AG04450 (cell line): Measurements from ENCODE around the gene GAB1. TPM values are rescaled to one million over a fixed set of nuclear protein-coding genes. Genes with fewer than 3 reads are reported as not detected.

Experiments used
- CTCF ChIA-PET: fragments of 300-600, 350-600 bp; formaldehyde crosslinking; extraction: SDS; loops from one replicate; lab custom pipeline; 2022; ENCODE audit warnings: antibody characterized with exemption, inconsistent platforms; lab: Charles Lee
- POLR2A ChIA-PET: fragments of 350-600 bp; formaldehyde crosslinking; extraction: SDS; loops from one replicate; lab custom pipeline; 2021; ENCODE audit warnings: antibody characterized with exemption, inconsistent platforms; lab: Yijun Ruan, JAX
- DNase-seq: peaks from one replicate; pipeline ENCODE4 v3.0.0-alpha.2; 2011; ENCODE audit warnings: low read depth, low spot score
- H3K27ac ChIP-seq: one replicate; pipeline ENCODE4 v1.5.1; 2012; ENCODE audit warnings: low read depth, low read length, control low read depth
- H3K27me3 ChIP-seq: one replicate; pipeline ENCODE4 v1.6.0; 2012; ENCODE audit warnings: low read length; ENCODE audit not compliant: control insufficient read depth, insufficient read depth
- H3K4me3 ChIP-seq: 2 replicates; pipeline ENCODE4 v1.5.1; 2011; ENCODE audit warnings: mild to moderate bottlenecking, low read depth, low read length, control low read depth
- H3K9me3 ChIP-seq: 2 replicates; pipeline ENCODE4 v1.5.1; 2012; ENCODE audit warnings: low read length; ENCODE audit not compliant: control insufficient read depth, insufficient read depth
- polyA plus RNA-seq: library from polyadenylated mRNA; depleted of rRNA; stranded (reverse); fragments of >200 nt; gene quantifications from 2 replicates; pipeline ENCODE4 v1.2.3, GENCODE V29; 2011
- TF ChIP-seq, protein P1 (sequence below): IDR thresholded peaks from 2 replicates; pipeline ENCODE4 v1.5.1; 2011; ENCODE audit warnings: low read depth, low read length, control low read depth, inconsistent platforms

The GAB1 gene
- polyA plus RNA-seq, 1 experiment, result 13.8 TPM

DNA sequence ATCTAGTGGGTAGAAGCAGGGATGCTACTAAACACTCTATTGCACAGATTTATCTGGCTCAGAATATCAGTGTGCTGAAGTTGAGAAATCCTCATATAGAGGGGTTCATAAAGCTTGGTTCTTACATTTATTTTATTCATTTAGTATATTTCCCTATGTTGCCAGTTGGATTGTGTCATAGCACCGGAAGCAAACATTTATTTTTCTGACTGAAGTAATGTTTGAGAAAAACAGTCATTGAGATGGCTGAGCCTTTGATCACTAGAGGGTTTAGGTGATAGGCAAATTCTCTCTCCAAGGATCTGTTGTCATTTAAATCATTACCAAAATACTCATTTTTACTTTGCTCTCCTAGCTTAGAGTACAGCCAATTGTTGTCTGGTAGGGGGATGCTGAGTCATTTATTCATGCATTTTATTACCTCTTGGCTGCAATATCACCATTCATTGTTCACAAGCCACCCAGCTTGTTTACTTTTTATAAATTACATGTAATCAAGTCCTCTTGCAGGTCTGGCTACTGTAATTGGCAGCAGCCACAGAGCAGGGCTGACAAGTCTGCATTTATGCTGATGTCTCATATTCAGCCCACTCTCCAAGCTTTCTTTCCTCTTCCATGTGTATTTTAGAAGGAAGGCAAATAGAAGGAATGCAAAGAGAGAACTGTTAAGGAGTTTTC, 15.2 kb downstream of the GAB1 start:
- TF ChIP-seq, protein P1, sequence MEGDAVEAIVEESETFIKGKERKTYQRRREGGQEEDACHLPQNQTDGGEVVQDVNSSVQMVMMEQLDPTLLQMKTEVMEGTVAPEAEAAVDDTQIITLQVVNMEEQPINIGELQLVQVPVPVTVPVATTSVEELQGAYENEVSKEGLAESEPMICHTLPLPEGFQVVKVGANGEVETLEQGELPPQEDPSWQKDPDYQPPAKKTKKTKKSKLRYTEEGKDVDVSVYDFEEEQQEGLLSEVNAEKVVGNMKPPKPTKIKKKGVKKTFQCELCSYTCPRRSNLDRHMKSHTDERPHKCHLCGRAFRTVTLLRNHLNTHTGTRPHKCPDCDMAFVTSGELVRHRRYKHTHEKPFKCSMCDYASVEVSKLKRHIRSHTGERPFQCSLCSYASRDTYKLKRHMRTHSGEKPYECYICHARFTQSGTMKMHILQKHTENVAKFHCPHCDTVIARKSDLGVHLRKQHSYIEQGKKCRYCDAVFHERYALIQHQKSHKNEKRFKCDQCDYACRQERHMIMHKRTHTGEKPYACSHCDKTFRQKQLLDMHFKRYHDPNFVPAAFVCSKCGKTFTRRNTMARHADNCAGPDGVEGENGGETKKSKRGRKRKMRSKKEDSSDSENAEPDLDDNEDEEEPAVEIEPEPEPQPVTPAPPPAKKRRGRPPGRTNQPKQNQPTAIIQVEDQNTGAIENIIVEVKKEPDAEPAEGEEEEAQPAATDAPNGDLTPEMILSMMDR, result no peak
- Histone ChIP-seq H3K27ac (no peak overlapping the region), H3K9me3 (peaks cover 11% of the 10 kb centered on the region; the same call in 1 of the 2 replicates), H3K4me3 (no peak overlapping the region), H3K27me3 (no peaks in the 10 kb centered on the region)
- ChIA-PET CTCF (no interaction called here), POLR2A (no interaction called here)
- DNase-seq, result no peak

DNA sequence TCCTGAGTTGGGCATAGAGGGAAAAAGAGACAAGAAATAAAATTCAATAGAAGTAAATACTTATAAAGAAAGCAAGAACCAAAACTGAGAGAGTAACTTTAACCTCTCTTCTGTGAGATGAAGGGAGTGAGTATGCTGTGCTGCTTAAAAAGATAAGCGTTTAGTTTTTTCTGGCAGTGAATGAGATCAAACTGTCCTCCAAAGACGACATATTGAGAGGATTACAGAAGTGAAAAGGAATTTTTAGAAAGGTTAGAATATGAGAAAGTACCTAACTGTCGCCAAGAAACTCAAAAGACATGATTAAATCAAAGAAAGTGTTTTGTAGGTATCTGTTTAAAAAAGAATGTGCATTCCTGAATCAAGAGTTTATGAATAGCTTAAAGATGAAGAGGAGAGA, 16.0 kb downstream of the GAB1 start:
- no peak for DNase-seq
- CTCF ChIA-PET, result interaction anchor here (0.9 to 1.2 kb wide), 2 partner anchors 14 to 16 kb away, joined by 3 to 4 read pairs; partner anchors contain the start of gene GAB1
- Histone ChIP-seq H3K27ac (no peak overlapping the region), H3K27me3 (no peaks in the 10 kb centered on the region), H3K4me3 (no peak overlapping the region), H3K9me3 (peaks cover 11% of the 10 kb centered on the region; the same call in 1 of the 2 replicates)
- POLR2A ChIA-PET, result interaction anchor here (0.5 kb wide), 1 partner anchor 16 kb away, joined by 3 read pairs; the partner anchor contains the start of gene GAB1
- TF ChIP-seq, protein P1, result no peak

DNA sequence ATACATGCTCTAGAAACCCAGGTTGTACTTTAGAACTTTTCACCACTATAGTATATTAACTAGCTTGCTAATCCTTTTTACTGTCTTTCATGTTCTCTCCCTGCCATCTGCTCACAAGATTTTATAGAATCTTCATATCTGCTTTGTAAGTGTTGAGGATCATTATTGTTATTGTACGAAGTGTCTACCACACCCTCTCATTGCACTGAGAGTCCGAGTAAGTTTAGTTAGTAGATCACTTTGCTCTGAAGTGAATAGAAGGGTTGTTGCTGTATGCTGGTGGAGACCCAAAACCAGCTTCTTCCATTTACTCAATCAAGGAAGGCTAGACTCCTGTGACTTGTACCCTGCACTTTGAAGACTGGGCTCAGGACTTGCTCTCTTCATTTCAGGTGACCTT, 17.1 kb downstream of the GAB1 start:
- Histone ChIP-seq H3K27me3 (no peaks in the 10 kb centered on the region), H3K4me3 (no peak overlapping the region), H3K27ac (no peak overlapping the region), H3K9me3 (peaks cover 11% of the 10 kb centered on the region; the same call in 1 of the 2 replicates)
- ChIA-PET CTCF (interaction anchor here (0.9 to 1.2 kb wide), 2 partner anchors 15 to 17 kb away, joined by 3 to 4 read pairs; partner anchors contain the start of gene GAB1), POLR2A (no interaction called here)
- no peak for DNase-seq
- TF ChIP-seq, protein P1, result no peak

DNA sequence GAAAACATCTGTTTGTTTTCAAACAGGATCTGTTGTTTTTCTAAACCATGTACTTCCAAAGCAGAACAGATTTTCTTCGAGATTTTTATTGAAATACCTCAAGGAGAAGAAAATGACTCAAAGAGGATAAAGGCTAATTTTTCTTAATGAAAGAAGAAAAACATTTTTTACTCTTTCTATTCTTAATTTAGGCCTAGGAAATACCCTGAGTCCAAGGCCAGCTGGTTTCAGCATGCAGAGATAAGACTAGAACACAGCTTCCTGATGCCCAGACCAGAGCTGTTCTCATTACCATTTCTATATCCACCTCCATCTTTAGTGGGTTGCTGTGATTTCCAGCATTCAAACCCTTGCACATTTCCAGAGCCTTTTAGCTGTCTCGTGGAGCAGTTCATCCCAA, 18.3 kb downstream of the GAB1 start:
- no peak for DNase-seq
- CTCF ChIA-PET, result no interaction called here
- H3K4me3 ChIP-seq, result no peak overlapping the region
- peaks cover 7% of the 10 kb centered on the region; the same call in 1 of the 2 replicates for H3K9me3 ChIP-seq
- TF ChIP-seq, protein P1, result no peak
- POLR2A ChIA-PET, result no interaction called here
- no peak overlapping the region for H3K27ac ChIP-seq
- H3K27me3 ChIP-seq, result no peaks in the 10 kb centered on the region

DNA sequence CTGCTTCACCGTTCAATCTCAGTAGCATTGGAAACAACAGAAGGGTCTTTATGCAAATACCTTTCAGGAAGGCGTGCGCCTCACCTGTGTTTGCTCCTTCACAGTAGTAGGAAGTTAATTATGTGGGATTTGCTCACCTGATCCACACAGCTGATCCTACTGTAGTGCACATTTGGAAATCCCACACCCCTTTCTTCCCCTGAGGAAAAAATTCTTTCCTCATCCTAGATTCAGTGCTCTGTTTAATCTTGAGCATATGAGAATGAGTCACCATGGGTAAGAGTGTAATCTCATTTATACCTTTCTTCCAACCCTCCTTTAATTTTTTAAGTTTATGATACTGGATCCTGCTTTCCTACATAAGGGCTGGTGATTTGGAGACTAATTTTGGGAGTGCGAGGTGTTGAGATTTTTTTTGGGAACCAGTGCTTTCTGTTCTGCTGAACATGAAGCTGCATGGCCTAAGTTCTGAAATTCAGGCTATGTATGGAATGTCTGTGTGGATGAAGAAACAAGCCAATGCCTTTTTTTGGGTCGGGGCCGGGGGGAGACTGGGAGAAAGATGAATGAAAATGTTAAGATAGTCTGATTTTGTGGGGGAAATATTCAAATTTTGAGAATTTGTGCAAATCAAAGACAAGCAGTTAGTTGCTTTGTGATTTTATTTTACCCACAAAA, 19.0 kb downstream of the GAB1 start:
- CTCF ChIA-PET, result interaction anchor here (1.5 kb wide), 1 partner anchor 105 kb away, joined by 3 read pairs; no protein-coding TSS in a partner anchor

More for the DNA sequence above, 19.0 kb downstream of the GAB1 start:
- no peak overlapping the region for H3K27ac ChIP-seq
- H3K9me3 ChIP-seq, result peaks cover 7% of the 10 kb centered on the region; the same call in 1 of the 2 replicates
- H3K4me3 ChIP-seq, result no peak overlapping the region
- POLR2A ChIA-PET, result no interaction called here
- TF ChIP-seq, protein P1, result no peak
- no peaks in the 10 kb centered on the region for H3K27me3 ChIP-seq
- DNase-seq, result no peak
